DND-41 (cell line): ENCODE results near the gene IGLON5.

Experiments used
- ATAC-seq: fragments of 200-7000 bp; cut with Tn5 transposase; 3 replicates; pipeline ENCODE4 v1.9.1; 2021; ENCODE audit warnings: low read depth; ENCODE audit not compliant: insufficient read depth
- DNase-seq: peaks from one replicate; pipeline ENCODE4 v3.0.0-alpha.2; 2020
- H2AFZ ChIP-seq: 2 replicates; pipeline ENCODE4 v1.6.0; 2012; ENCODE audit warnings: low read depth, low read length
- H3K27ac ChIP-seq: 2 replicates; pipeline ENCODE4 v1.5.1; 2012; ENCODE audit warnings: low read length, inconsistent platforms
- H3K27me3 ChIP-seq: fragments of 200-600 bp; sonication (generic); 2 replicates; pipeline ENCODE4 v1.6.0; 2012; ENCODE audit warnings: low read length, mild to moderate bottlenecking, inconsistent platforms; ENCODE audit not compliant: insufficient read depth, poor library complexity
- H3K36me3 ChIP-seq: 2 replicates; pipeline ENCODE4 v1.5.1; 2012; ENCODE audit warnings: low read length, inconsistent platforms; ENCODE audit not compliant: insufficient read depth
- H3K4me1 ChIP-seq: 2 replicates; pipeline ENCODE4 v1.5.1; 2012; ENCODE audit warnings: mild to moderate bottlenecking, low read length; ENCODE audit not compliant: insufficient read depth
- H3K4me2 ChIP-seq: 2 replicates; pipeline ENCODE4 v1.6.0; 2012; ENCODE audit warnings: mild to moderate bottlenecking, moderate library complexity, low read length, inconsistent platforms; ENCODE audit not compliant: insufficient read depth
- H3K4me3 ChIP-seq, 2 experiments: fragments of 200-600 bp in 1 of 2; shearing (Covaris generic) in 1 of 2; 2 replicates each; pipeline ENCODE4 v1.5.1; 2012 to 2016; ENCODE audit warnings: inconsistent platforms in 2 of 2, low read length in 2 of 2, mild to moderate bottlenecking in 2 of 2, low read depth in 1 of 2, moderate library complexity in 1 of 2
- H3K79me2 ChIP-seq: 2 replicates; pipeline ENCODE4 v1.6.0; 2012; ENCODE audit warnings: low read length, inconsistent platforms; ENCODE audit not compliant: insufficient read depth
- H3K9ac ChIP-seq: 2 replicates; pipeline ENCODE4 v1.6.0; 2012; ENCODE audit warnings: low read depth, mild to moderate bottlenecking, inconsistent platforms, low read length, moderate library complexity
- H3K9me3 ChIP-seq: 2 replicates; pipeline ENCODE4 v1.5.1; 2012; ENCODE audit warnings: low read length, moderate library complexity, mild to moderate bottlenecking, inconsistent platforms; ENCODE audit not compliant: insufficient read depth, severe bottlenecking
- H4K20me1 ChIP-seq: 2 replicates; pipeline ENCODE4 v1.6.0; 2012; ENCODE audit warnings: low read length; ENCODE audit not compliant: insufficient read depth
- CTCF ChIP-seq: IDR thresholded peaks from 2 replicates; pipeline ENCODE4 v1.5.1; 2012; ENCODE audit warnings: borderline replicate concordance, low read length, moderate library complexity, mild to moderate bottlenecking; ENCODE audit not compliant: poor library complexity, severe bottlenecking; ENCODE audit errors: extremely low read depth
- EZH2 ChIP-seq: IDR thresholded peaks from 3 replicates; pipeline ENCODE4 v1.6.1; 2012; ENCODE audit warnings: borderline replicate concordance, low read depth, mild to moderate bottlenecking, moderate library complexity, low read length, inconsistent platforms; ENCODE audit not compliant: severe bottlenecking

The IGLON5 gene

GRCh38 chr19:51295382-51296126, 15.9 kb upstream of the IGLON5 start:
- H3K27me3 ChIP-seq: peaks cover under 1% of the 10 kb centered on the region
- no peaks in the 10 kb centered on the region for H3K79me2 ChIP-seq
- no peaks in the 10 kb centered on the region for H3K36me3 ChIP-seq
- DNase-seq (no peak), ATAC-seq (no peak)
- no peak overlapping the region for H2AFZ ChIP-seq
- no peak overlapping the region for H3K4me3 ChIP-seq
- H3K9ac ChIP-seq: no peak overlapping the region
- no peaks in the 10 kb centered on the region for H3K4me1 ChIP-seq
- no peaks in the 10 kb centered on the region for H3K9me3 ChIP-seq
- no peak overlapping the region for H3K4me2 ChIP-seq
- no peak for TF ChIP-seq EZH2
- H4K20me1 ChIP-seq: no peaks in the 10 kb centered on the region
- no peak overlapping the region for H3K27ac ChIP-seq

DNA sequence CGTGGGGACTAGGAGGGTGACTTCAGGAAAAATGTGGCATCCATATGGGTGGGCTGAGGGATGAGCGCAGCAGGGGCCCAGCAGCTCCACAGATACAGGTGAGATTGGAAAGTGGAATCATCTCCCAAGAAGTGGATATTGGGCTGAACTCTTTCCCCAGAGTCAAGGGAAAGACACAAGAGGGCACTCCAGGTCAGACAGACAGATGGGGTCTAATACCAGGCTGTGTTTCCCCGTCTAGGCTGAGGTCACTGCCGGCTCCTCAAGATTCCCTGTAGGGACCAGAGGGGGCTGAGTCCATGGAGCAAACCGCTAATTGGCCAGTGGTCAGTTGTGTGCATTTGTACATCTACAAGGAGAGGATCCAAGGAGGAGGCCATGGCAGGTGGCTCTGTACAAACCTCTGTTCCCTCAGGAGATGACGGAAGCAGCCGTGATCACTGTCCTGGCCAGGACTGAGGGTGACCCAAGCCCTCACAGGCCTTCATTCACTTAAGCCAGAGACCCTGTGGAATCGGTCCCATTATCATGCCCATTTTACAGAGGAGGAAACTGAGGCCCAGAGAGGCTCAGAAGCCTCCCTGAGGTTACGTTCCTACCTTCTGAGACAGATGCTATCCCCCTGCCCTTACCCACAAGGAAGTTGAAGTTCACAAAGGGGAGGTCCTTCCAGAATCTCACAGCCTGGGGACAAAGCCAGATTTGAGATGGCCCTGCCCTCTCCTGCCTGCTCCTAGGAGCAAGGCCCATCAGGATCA, 14.9 kb upstream of the IGLON5 start:
- no peak overlapping the region for H2AFZ ChIP-seq
- no peak for DNase-seq
- TF ChIP-seq EZH2: no peak
- TF ChIP-seq CTCF: peak; percentile 32

DNA sequence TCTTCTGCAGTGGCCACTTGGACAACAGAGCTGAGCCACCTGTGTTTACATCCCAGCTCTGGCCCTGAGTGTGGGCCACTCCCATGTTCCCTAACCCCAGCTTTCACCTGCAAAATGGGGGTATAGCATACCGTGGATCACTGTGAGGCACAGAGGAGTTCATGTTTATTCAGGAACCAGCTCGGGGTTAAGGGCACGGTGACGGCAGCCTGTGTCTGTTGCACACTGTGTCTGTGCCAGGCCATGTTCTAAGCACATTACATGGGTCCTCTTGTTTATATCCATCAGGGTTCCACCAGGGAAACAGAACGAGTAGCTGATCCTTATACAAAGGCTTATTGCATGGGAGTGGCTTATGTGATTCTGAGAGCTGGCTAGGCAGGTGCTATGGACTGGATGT, 14.0 kb upstream of the IGLON5 start:
- no peaks in the 10 kb centered on the region for H3K79me2 ChIP-seq
- H3K9me3 ChIP-seq: no peaks in the 10 kb centered on the region
- H2AFZ ChIP-seq: no peak overlapping the region
- peaks cover 2% of the 10 kb centered on the region for H3K27me3 ChIP-seq
- no peaks in the 10 kb centered on the region for H3K36me3 ChIP-seq
- H3K9ac ChIP-seq: no peak overlapping the region
- H3K27ac ChIP-seq: no peak overlapping the region
- no peak overlapping the region for H3K4me3 ChIP-seq
- DNase-seq: no peak
- no peak for ATAC-seq
- H3K4me1 ChIP-seq: no peaks in the 10 kb centered on the region
- no peaks in the 10 kb centered on the region for H4K20me1 ChIP-seq
- no peak overlapping the region for H3K4me2 ChIP-seq
- TF ChIP-seq CTCF (no peak), EZH2 (no peak)

More for the DNA sequence above, 14.9 kb upstream of the IGLON5 start:
- Histone ChIP-seq H3K4me3 (no peak overlapping the region), H3K4me1 (no peaks in the 10 kb centered on the region), H3K9ac (no peak overlapping the region), H3K4me2 (no peak overlapping the region), H4K20me1 (no peaks in the 10 kb centered on the region), H3K79me2 (no peaks in the 10 kb centered on the region), H3K9me3 (no peaks in the 10 kb centered on the region), H3K27ac (no peak overlapping the region), H3K36me3 (no peaks in the 10 kb centered on the region), H3K27me3 (peaks cover 2% of the 10 kb centered on the region)
- no peak for ATAC-seq

GRCh38 chr19:51301266-51301665, 10.2 kb upstream of the IGLON5 start:
- H3K4me2 ChIP-seq: no peak overlapping the region
- no peak overlapping the region for H3K27ac ChIP-seq
- no peaks in the 10 kb centered on the region for H3K9me3 ChIP-seq
- H3K36me3 ChIP-seq: no peaks in the 10 kb centered on the region
- ATAC-seq (no peak), DNase-seq (no peak)
- no peaks in the 10 kb centered on the region for H3K79me2 ChIP-seq
- no peaks in the 10 kb centered on the region for H3K4me1 ChIP-seq
- no peak overlapping the region for H3K9ac ChIP-seq
- H2AFZ ChIP-seq: no peak overlapping the region
- no peak for TF ChIP-seq CTCF
- no peak for TF ChIP-seq EZH2
- H4K20me1 ChIP-seq: no peaks in the 10 kb centered on the region
- H3K4me3 ChIP-seq: no peak overlapping the region
- H3K27me3 ChIP-seq: peaks cover 2% of the 10 kb centered on the region
